IMR-90 (cell line): ENCODE results near the gene PPP2R1A. TPM values are rescaled to one million over a fixed set of nuclear protein-coding genes. Genes with fewer than 3 reads are reported as not detected.

Experiments used
- ATAC-seq: fragments of 200-7000 bp; cut with Tn5 transposase; 2 replicates; pipeline ENCODE4 v1.9.1; 2020; ENCODE audit warnings: low read depth, mild to moderate bottlenecking, moderate library complexity
- BruUV-seq: library from RNA; stranded (reverse); fragments of 400-500 nt; replicated peaks from 2 replicates; lab custom pipeline; 2021; lab: Mats Ljungman, UMichigan
- CTCF ChIA-PET: fragments of 300-600 bp; formaldehyde crosslinking; extraction: SDS; loops from one replicate; lab custom pipeline; 2021; ENCODE audit warnings: antibody characterized with exemption; lab: Yijun Ruan, JAX
- POLR2A ChIA-PET: fragments of 300-600 bp; sonication (Branson Sonifier 250); formaldehyde crosslinking; loops from one replicate; lab custom pipeline; 2022; ENCODE audit warnings: antibody characterized with exemption; ENCODE audit not compliant: unreplicated experiment; lab: Charles Lee
- DNase-seq: peaks from one replicate; pipeline ENCODE4 v3.0.0; 2013
- H2AFZ ChIP-seq: replicated peaks from 2 replicates; pipeline ENCODE3; 2013; ENCODE audit warnings: low read length, mild to moderate bottlenecking; ENCODE audit not compliant: poor library complexity
- H2AK5ac ChIP-seq: 2 replicates; pipeline ENCODE4 v1.6.1; 2013; ENCODE audit warnings: low read depth, low read length, inconsistent platforms
- H2AK9ac ChIP-seq: replicated peaks from 2 replicates; pipeline ENCODE3; 2013; ENCODE audit warnings: mild to moderate bottlenecking, low read depth, low read length, moderate library complexity; ENCODE audit not compliant: poor library complexity
- H2BK120ac ChIP-seq: 2 replicates; pipeline ENCODE4 v1.6.1; 2013; ENCODE audit warnings: low read depth, low read length, inconsistent platforms
- H2BK15ac ChIP-seq: 3 replicates; pipeline ENCODE4 v1.6.1; 2013; ENCODE audit warnings: low read depth, low read length, inconsistent platforms
- H2BK20ac ChIP-seq: 2 replicates; pipeline ENCODE4 v1.6.1; 2013; ENCODE audit warnings: low read depth, mild to moderate bottlenecking, inconsistent platforms, low read length, moderate library complexity
- H2BK5ac ChIP-seq: 2 replicates; pipeline ENCODE4 v1.6.1; 2013; ENCODE audit warnings: mild to moderate bottlenecking, low read depth, low read length, inconsistent platforms; ENCODE audit not compliant: poor library complexity, severe bottlenecking
- H3K14ac ChIP-seq: replicated peaks from 2 replicates; pipeline ENCODE4 v1.6.1; 2013; ENCODE audit warnings: low read depth, low read length, inconsistent platforms
- H3K18ac ChIP-seq: 2 replicates; pipeline ENCODE4 v1.6.1; 2013; ENCODE audit warnings: low read depth, low read length, control low read depth
- H3K23ac ChIP-seq: 2 replicates; pipeline ENCODE4 v1.6.1; 2013; ENCODE audit warnings: low read depth, low read length, inconsistent platforms
- H3K27ac ChIP-seq: 2 replicates; pipeline ENCODE4 v1.5.1; 2013; ENCODE audit warnings: mild to moderate bottlenecking, control low read depth, low read length; ENCODE audit not compliant: insufficient read depth
- H3K27me3 ChIP-seq: 2 replicates; pipeline ENCODE4 v1.6.1; 2013; ENCODE audit warnings: low read length; ENCODE audit not compliant: control insufficient read depth, insufficient read depth
- H3K36me3 ChIP-seq: 2 replicates; pipeline ENCODE4 v1.6.1; 2013; ENCODE audit warnings: low read length, mixed read lengths; ENCODE audit not compliant: control insufficient read depth, insufficient read depth
- H3K4ac ChIP-seq: 2 replicates; pipeline ENCODE4 v1.6.1; 2013; ENCODE audit warnings: low read depth, low read length, inconsistent platforms
- H3K4me1 ChIP-seq: 2 replicates; pipeline ENCODE4 v1.6.1; 2013; ENCODE audit warnings: low read length, mixed read lengths; ENCODE audit not compliant: control insufficient read depth, insufficient read depth
- H3K4me2 ChIP-seq: 2 replicates; pipeline ENCODE4 v1.6.1; 2013; ENCODE audit warnings: low read depth, mild to moderate bottlenecking, control low read depth, low read length, moderate library complexity
- H3K4me3 ChIP-seq: 2 replicates; pipeline ENCODE4 v1.5.1; 2013; ENCODE audit warnings: low read depth, mild to moderate bottlenecking, control low read depth, low read length, moderate library complexity; ENCODE audit not compliant: insufficient read depth
- H3K56ac ChIP-seq: 2 replicates; pipeline ENCODE4 v1.6.1; 2013; ENCODE audit warnings: low read length, inconsistent platforms; ENCODE audit not compliant: insufficient read depth; ENCODE audit errors: extremely low read depth
- H3K79me1 ChIP-seq, 2 experiments: 2 replicates each; pipeline ENCODE4 v1.6.1; 2013; ENCODE audit warnings: low read length in 2 of 2, inconsistent platforms in 1 of 2, low read depth in 1 of 2
- H3K9ac ChIP-seq: 2 replicates; pipeline ENCODE4 v1.6.1; 2013; ENCODE audit warnings: low read depth, low read length, control low read depth
- H3K9me1 ChIP-seq: 2 replicates; pipeline ENCODE4 v1.6.1; 2013; ENCODE audit warnings: low read length, inconsistent platforms; ENCODE audit not compliant: insufficient read depth
- H3K9me3 ChIP-seq: 2 replicates; pipeline ENCODE4 v1.6.1; 2013; ENCODE audit warnings: low read length; ENCODE audit not compliant: control insufficient read depth, insufficient read depth
- H4K20me1 ChIP-seq: 2 replicates; pipeline ENCODE4 v1.6.1; 2013; ENCODE audit warnings: low read length, inconsistent platforms; ENCODE audit not compliant: insufficient read depth
- H4K5ac ChIP-seq: 2 replicates; pipeline ENCODE4 v1.6.1; 2013; ENCODE audit warnings: mild to moderate bottlenecking, low read depth, low read length, control low read depth
- H4K8ac ChIP-seq, 2 experiments: 2 replicates each; pipeline ENCODE4 v1.6.1; 2013; ENCODE audit warnings: low read depth in 2 of 2, low read length in 2 of 2, control low read depth in 1 of 2, inconsistent platforms in 1 of 2
- H4K91ac ChIP-seq: 2 replicates; pipeline ENCODE4 v1.6.1; 2013; ENCODE audit warnings: low read depth, low read length, inconsistent platforms; ENCODE audit not compliant: insufficient read depth
- CEBPB ChIP-seq: IDR thresholded peaks from 2 replicates; pipeline ENCODE4 v1.6.1; 2012; ENCODE audit warnings: low read depth, low read length, improper control_type of control experiment
- CHD1 ChIP-seq: IDR thresholded peaks from 2 replicates; pipeline ENCODE4 v1.6.1; 2012; ENCODE audit warnings: low read depth, low read length, improper control_type of control experiment
- FOS ChIP-seq: fragments of 150-350 bp; IDR thresholded peaks from 2 replicates; pipeline ENCODE4 v1.6.1; 2016; ENCODE audit warnings: low read depth, low read length
- MXI1 ChIP-seq: IDR thresholded peaks from 2 replicates; pipeline ENCODE4 v1.6.1; 2012; ENCODE audit warnings: low read depth, mild to moderate bottlenecking, low read length, moderate library complexity, borderline replicate concordance
- NFE2L2 ChIP-seq: fragments of 150-350 bp; IDR thresholded peaks from 2 replicates; pipeline ENCODE4 v1.6.1; 2016; ENCODE audit warnings: low read depth, mild to moderate bottlenecking, low read length
- POLR2A ChIP-seq: IDR thresholded peaks from 2 replicates; pipeline ENCODE4 v1.6.1; 2012; ENCODE audit warnings: mild to moderate bottlenecking, low read depth, low read length
- RAD21 ChIP-seq: IDR thresholded peaks from 2 replicates; pipeline ENCODE4 v1.6.1; 2012; ENCODE audit warnings: low read length, improper control_type of control experiment
- RCOR1 ChIP-seq: IDR thresholded peaks from 2 replicates; pipeline ENCODE4 v1.6.1; 2012; ENCODE audit warnings: mild to moderate bottlenecking, low read length, improper control_type of control experiment; ENCODE audit not compliant: insufficient replicate concordance
- RFX5 ChIP-seq: IDR thresholded peaks from 2 replicates; pipeline ENCODE4 v1.8.0; 2012; ENCODE audit warnings: low read depth, mild to moderate bottlenecking, low read length, moderate library complexity
- WGBS, 2 experiments: methylation state at CpG; one replicate each; pipeline versions ENCODE4 v1.1.5 to v1.1.7; 2013; ENCODE audit warnings: missing lambda C conversion rate in 2 of 2; ENCODE audit not compliant: insufficient read length in 1 of 2; ENCODE audit errors: extremely low coverage in 2 of 2; 5-methylcytosine and 5-hydroxymethylcytosine counted together
- dilution Hi-C: fragments of 300-500 bp; cut with HindIII; formaldehyde crosslinking; loops from one replicate; pipeline ENCODE4 v1.14.3; 2018; ENCODE audit warnings: low sequenced_read_pairs; ENCODE audit not compliant: unreplicated experiment
- in situ Hi-C: fragments of 300-500 bp; cut with MboI; formaldehyde crosslinking; loops from 3 replicates; pipeline ENCODE4 v1.14.3; 2019; ENCODE audit warnings: low sequenced_read_pairs, inconsistent platforms, mixed read lengths
- intact Hi-C: fragments of 100-400 bp; cut with micrococcal nuclease; formaldehyde crosslinking; loops from 2 replicates; pipeline ENCODE4 v1.10.0; 2022
- polyA plus RNA-seq, 3 experiments: library from polyadenylated mRNA; depleted of rRNA; stranded (reverse); fragments of >200 nt; gene quantifications; 2 replicates each; pipeline ENCODE4 v1.2.3, GENCODE V29; 2012; ENCODE audit warnings: low replicate concordance in 1 of 3
- total RNA-seq: library from RNA; depleted of rRNA; stranded (reverse); fragments of >200 nt; gene quantifications from 2 replicates; pipeline ENCODE4 v1.2.3, GENCODE V29; 2012
- TF ChIP-seq, protein P1 (sequence below): fragments of 150-350 bp; IDR thresholded peaks from 2 replicates; pipeline ENCODE4 v1.6.1; 2017; ENCODE audit warnings: mild to moderate bottlenecking, antibody characterized with exemption, low read length, low read depth
- TF ChIP-seq, protein P2 (sequence below): conservative IDR thresholded peaks from 2 replicates; pipeline ENCODE4 v1.5.1; 2012; ENCODE audit warnings: mild to moderate bottlenecking, low read depth, low read length, improper control_type of control experiment
- TF ChIP-seq, protein P3 (sequence below): fragments of 150-350 bp; IDR thresholded peaks from 2 replicates; pipeline ENCODE4 v1.6.1; 2016; ENCODE audit warnings: low read depth, mild to moderate bottlenecking, low read length, moderate library complexity, borderline replicate concordance

PPP2R1A gene
- total and polyA plus RNA-seq, 2 of the 4 experiments (the other 2 are of a cell fraction) = 173 to 250 TPM

DNA sequence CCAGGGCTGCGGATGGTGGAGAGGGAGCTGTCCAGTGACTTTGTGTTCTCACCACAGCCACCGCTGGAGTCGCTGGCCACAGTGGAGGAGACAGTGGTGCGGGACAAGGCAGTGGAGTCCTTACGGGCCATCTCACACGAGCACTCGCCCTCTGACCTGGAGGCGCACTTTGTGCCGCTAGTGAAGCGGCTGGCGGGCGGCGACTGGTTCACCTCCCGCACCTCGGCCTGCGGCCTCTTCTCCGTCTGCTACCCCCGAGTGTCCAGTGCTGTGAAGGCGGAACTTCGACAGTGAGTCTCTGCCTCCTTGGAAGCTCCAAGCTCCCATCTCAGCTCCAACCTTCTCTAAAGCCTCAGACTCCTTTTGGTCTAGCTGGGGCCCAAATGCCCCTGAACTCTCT lies 21.4 kb downstream of the PPP2R1A start:
- Histone ChIP-seq H3K27ac (no peak overlapping the region), H2AK5ac (no peak overlapping the region), H2BK120ac (no peak overlapping the region), H2AFZ (no peak overlapping the region), H2BK20ac (no peak overlapping the region), H3K79me1 (peaks cover 41 to 57% of the 10 kb centered on the region in 2 experiments), H4K8ac (no peak overlapping the region), H4K5ac (no peak overlapping the region), H2BK15ac (no peak overlapping the region), H3K56ac (no peak overlapping the region), H3K4me1 (no peaks in the 10 kb centered on the region), H3K4me2 (no peak overlapping the region), H3K18ac (no peak overlapping the region), H3K23ac (no peak overlapping the region), H3K36me3 (peaks cover 84% of the 10 kb centered on the region), H3K4ac (no peak overlapping the region), H3K9me1 (peaks cover 12% of the 10 kb centered on the region; the same call in 1 of the 2 replicates), H4K91ac (no peak overlapping the region), H2BK5ac (no peak overlapping the region), H3K9ac (no peak overlapping the region), H2AK9ac (no peak overlapping the region), H4K20me1 (peaks cover 27% of the 10 kb centered on the region), H3K9me3 (no peaks in the 10 kb centered on the region), H3K27me3 (no peaks in the 10 kb centered on the region), H3K14ac (no peak overlapping the region), H3K4me3 (no peak overlapping the region)
- CTCF ChIA-PET = no interaction called here
- in situ Hi-C loops (no loop called here), dilution Hi-C loops (no loop called here), intact Hi-C loops (no loop called here)
- ATAC-seq (no peak), DNase-seq (no peak)
- no TSS peak for BruUV-seq
- TF ChIP-seq RFX5 (no peak), CEBPB (no peak), NFE2L2 (no peak), CHD1 (no peak), FOS (no peak), MXI1 (no peak), RCOR1 (no peak), POLR2A (no peak), RAD21 (no peak)
- TF ChIP-seq, protein P1, sequence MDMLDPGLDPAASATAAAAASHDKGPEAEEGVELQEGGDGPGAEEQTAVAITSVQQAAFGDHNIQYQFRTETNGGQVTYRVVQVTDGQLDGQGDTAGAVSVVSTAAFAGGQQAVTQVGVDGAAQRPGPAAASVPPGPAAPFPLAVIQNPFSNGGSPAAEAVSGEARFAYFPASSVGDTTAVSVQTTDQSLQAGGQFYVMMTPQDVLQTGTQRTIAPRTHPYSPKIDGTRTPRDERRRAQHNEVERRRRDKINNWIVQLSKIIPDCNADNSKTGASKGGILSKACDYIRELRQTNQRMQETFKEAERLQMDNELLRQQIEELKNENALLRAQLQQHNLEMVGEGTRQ = no peak
- TF ChIP-seq, protein P2, sequence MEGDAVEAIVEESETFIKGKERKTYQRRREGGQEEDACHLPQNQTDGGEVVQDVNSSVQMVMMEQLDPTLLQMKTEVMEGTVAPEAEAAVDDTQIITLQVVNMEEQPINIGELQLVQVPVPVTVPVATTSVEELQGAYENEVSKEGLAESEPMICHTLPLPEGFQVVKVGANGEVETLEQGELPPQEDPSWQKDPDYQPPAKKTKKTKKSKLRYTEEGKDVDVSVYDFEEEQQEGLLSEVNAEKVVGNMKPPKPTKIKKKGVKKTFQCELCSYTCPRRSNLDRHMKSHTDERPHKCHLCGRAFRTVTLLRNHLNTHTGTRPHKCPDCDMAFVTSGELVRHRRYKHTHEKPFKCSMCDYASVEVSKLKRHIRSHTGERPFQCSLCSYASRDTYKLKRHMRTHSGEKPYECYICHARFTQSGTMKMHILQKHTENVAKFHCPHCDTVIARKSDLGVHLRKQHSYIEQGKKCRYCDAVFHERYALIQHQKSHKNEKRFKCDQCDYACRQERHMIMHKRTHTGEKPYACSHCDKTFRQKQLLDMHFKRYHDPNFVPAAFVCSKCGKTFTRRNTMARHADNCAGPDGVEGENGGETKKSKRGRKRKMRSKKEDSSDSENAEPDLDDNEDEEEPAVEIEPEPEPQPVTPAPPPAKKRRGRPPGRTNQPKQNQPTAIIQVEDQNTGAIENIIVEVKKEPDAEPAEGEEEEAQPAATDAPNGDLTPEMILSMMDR = no peak
- TF ChIP-seq, protein P3, sequence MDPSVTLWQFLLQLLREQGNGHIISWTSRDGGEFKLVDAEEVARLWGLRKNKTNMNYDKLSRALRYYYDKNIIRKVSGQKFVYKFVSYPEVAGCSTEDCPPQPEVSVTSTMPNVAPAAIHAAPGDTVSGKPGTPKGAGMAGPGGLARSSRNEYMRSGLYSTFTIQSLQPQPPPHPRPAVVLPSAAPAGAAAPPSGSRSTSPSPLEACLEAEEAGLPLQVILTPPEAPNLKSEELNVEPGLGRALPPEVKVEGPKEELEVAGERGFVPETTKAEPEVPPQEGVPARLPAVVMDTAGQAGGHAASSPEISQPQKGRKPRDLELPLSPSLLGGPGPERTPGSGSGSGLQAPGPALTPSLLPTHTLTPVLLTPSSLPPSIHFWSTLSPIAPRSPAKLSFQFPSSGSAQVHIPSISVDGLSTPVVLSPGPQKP = no peak
- POLR2A ChIA-PET = no interaction called here
- WGBS, 2 experiments = 92% methylated on average over 17 of the region's 20 CpGs; no CpG with 5 or more reads in 1 of the 2 experiments
